NOMO-1 (cell line): ENCODE results near the gene DIS3L.
"Not testable (repeated sequence)": the region's sequence is repeated elsewhere in the genome, so short reads cannot be mapped to it uniquely, and the experiment has no call there.

ENCODE experiments used
- DNase-seq, 2 experiments: peaks; one replicate each; lab custom pipeline; 2025; ENCODE audit not compliant: unreplicated experiment in 2 of 2; lab: John Stamatoyannopoulos, UW

The DIS3L gene

DNA sequence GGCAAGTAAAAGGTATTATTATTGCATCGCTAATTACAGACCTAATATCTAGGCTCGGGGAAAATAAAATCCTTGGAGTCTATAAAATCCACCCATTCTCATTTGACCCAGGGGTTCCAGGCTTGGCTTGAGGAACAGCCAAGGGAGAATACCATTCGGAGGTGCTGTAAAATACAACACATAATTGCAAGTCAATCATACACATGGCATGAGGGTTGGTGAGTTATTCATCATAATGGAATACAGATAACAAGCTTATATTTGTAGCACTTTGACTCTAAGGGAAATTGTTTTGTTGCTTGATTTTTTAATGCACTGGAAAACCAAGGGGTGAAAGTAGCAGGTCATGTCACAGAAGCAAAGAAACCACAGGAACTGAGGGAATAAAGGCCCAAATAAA is 16.8 kb upstream of the DIS3L start:
- no peak for DNase-seq

DNA sequence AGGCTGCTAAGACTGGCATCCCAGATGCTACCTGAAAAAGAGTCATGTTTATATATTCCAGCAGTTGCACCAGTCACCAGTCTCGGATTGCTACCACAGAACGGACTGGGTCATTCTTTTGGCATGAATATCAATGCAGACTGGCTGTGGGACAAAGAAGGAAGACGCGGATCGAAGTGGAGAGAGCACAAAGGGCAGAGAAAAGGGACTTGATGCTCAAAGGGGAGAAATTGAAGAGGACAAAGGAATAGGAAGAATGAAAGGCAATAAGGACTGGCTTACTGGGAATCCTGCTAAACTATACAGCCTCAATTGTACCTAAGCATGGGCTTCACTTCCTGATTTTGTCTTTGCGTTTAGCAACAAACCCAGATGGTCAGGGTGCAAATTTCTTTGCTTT is 15.3 kb upstream of the DIS3L start:
- no peak for DNase-seq

- DNase-seq: no peak
Measured at GRCh38 chr15:66278671-66279070, 14.7 kb upstream of the DIS3L start.

- DNase-seq: no peak
Measured at GRCh38 chr15:66284271-66284670, 9.1 kb upstream of the DIS3L start.

- DNase-seq: no peak
Measured at GRCh38 chr15:66285533-66286280, 7.7 kb upstream of the DIS3L start.

GRCh38 chr15:66287461-66288057 is 5.8 kb upstream of the DIS3L start:
- peak; percentile 13 to 56 for DNase-seq

DNA sequence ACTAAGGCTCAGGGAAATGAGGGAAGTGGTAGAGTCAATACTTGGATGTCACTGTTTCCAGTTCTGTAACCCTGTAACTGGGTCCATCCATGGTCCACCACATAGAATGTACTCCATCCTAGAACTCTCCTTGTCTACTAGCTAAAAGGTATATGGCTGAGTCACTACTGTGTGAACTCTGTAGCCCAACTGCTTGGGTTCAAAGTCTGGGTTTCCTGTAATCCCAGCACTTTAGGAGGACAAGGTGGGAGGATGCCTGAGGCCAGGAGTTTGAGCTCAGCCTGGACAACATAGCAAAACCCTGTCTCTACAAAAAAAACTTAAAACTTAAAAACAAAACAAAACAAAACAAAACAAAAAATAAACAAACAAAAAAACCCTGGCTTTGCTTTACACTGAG is 5.3 kb upstream of the DIS3L start:
- DNase-seq: no peak

DNA sequence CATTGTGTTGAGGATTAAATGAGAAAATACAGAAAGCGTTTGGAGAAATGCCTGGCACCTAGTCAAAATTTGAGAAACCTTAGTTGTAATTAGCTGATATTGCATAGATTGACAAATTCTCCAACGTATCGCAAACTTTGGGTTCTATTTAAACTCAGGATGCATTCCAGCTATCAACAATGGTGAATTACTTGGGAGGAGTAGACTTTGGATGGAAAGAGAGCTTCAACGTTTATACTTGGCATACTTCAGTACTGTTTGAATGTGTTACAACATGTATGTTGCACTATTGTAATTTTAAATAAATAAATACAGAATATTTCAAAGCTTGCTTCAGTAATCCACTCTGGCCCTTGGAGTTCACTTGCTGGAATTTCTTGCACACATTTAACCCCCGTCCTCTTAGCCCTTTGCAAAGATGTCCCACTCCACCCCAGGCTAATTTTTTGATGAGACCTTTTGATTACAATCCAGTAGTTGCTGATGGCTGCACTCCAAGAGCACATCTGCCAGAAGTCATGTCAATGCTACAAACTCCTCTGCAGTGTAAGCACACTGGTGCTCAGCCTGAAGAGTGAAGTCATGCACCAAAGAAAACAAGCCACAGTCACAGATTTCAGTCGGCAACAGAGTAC is 4.7 kb upstream of the DIS3L start:
- DNase-seq: no peak

- no peak for DNase-seq
Measured at GRCh38 chr15:66290007-66290406, 3.4 kb upstream of the DIS3L start.

- no peak for DNase-seq
Measured at GRCh38 chr15:66290518-66290917, 2.9 kb upstream of the DIS3L start.

DNA sequence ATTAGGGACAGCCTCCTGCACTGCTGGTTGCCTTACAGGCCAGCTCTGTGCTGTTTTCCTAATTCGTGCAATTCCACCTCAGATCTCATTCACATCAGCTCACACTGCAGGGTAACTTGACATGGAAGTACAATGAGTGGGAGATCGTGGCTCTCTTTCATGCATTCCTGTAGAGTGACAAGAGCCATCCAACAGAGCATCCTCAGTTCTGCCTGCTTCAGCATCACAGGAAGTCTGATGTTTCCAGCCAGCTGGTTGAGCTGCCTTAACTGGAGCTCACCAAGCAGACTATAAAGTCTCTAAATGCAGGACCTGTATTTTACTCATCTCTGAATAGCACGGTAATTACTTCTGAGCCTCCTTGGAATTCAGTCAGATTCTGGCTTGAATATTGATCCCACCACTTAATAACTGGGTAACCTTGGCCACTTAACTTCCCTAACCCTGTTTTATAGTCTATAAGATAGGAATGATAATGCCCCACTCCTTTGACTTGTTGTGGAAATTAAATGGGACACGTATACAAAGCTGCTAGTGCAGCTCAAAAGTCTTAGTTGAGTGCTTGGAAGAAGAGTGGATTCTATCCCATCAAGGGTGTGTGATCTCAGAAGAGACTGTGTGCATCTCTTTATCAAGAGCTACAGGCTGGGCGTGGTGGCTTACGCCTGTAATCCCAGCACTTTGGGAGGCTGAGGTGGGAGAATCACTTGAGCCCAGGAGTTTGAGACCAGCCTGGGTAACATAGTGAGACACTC is 1.4 kb upstream of the DIS3L start:
- DNase-seq: no peak

DNA sequence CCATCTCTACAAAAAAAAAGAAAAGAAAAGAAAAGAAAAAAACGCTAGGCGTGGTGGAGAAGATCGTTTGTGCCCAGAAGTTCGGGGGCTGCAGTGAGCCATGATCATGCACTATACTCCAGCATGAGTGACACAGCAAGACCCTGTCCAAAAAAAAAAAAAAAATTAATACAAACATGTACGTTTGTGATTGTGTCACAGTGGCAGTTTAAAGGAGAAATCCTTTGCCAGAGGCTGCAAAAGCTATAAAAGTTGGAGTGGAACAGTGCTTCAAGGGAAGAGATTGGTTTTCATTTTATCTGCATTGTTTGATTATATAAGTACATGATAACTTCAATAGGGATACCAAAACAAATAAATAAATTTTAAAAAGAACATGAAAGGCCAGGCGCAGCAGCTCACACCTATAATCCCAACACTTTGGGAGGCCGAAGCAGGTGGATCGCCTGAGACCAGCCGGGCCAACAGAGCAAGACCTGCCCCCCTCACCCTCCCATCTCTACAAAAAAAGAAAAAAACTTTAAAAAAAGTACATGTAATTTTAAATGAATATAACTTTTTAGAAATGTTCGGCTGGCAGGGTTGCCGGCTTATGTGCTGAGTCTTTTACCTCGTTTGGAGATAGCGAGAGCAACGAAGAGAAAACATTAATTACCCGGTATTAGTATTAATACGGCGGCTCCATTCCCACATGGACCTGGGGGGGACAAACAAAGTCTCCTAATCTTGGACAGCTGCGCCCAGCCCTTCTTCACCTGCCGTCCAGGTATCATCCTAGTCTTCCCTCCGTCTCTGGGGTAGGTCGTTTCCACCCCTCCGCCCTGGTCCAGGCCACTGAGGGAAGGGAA is 573 bp upstream of the DIS3L start:
- DNase-seq: peak in 1 of 2 experiments; percentile 20

- DNase-seq: peak; percentile 29 to 53
Measured at GRCh38 chr15:66294157-66294931, 976 bp downstream of the DIS3L start.

DNA sequence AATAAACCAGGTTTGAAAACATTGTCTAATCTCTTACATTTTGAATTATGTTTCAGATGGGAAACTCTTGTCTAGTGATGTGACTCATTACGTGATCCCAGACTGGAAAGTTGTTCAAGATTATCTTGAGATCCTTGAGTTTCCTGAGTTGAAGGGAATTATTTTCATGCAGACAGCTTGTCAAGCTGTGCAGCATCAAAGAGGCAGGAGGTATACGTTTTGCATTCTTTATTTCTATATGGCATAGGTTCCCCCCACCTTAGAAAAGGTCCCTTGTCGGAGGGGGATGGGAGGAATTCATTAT is 1.5 kb downstream of the DIS3L start:
- DNase-seq: no peak

- DNase-seq: no peak
Measured at GRCh38 chr15:66296186-66296585, 2.8 kb downstream of the DIS3L start.

- no peak for DNase-seq
Measured at GRCh38 chr15:66298803-66299251, 5.5 kb downstream of the DIS3L start.

- DNase-seq: no peak
Measured at GRCh38 chr15:66302489-66303278, 9.3 kb downstream of the DIS3L start.

DNA sequence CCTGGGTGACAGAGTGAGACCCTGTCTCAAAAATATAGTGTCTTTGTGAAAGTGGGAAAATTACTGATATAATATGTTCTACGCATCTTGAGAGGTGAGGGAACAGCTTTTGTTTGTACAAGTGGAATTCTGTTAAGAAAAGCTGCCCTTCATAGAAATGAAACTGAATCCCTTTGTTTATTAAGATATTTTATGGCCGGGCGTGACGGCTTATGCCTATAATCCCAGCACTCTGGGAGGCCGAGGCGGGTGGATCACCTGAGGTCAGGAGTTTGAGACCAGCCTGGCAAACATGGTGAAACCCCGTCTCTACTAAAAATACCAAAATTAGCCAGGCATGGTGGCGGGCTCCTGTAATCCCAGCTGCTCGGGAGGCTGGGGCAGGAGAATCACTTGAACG is 11.1 kb downstream of the DIS3L start:
- not testable (repeated sequence) for DNase-seq

DNA sequence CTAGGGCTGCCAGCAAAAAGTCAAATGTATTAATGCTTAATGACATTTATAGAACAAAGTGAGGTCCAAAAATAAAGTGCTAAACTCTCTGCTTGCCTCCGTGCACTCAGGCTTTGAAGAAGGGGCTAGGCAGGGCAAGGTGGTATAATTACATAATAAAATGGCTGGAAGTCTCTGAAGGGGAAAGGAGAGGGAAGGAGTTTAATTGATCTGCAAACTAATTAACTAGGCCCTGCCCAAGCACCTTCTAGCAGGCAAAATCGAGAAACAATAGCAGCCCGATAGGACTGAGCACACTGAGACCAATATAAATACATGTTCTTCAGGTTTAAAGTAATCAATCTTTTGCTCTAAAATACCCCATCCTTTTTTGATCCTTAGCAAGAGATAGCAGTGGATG is 13.0 kb downstream of the DIS3L start:
- DNase-seq: no peak
